Raji (cell line): ENCODE results near the gene RBM28.

Experiments
- POLR2A ChIP-seq: IDR thresholded peaks from 2 replicates; pipeline ENCODE4 v1.6.1; 2011; ENCODE audit warnings: low read depth, low read length, control low read depth; ENCODE audit not compliant: insufficient read depth

The RBM28 gene

GRCh38 chr7:128323459-128324367 lies 20.0 kb downstream of the RBM28 start:
- no peak for TF ChIP-seq POLR2A

DNA sequence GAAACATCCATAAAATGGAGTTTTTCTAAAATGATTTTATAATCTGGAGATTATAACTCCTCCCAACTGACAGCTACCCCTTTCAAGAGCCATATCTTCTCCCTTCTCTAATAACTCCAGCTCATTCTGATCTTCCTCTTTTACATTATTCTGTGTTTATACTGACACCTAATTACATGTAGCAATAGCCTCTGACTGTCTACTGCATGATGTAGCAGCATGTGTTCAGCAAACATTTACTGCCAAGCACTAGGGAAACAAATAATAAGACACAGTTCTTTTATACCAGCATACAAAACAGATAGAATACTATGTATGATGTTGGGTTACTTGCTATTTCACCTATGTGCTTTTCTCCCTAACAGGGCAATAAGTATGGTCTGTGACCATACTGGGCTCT lies 20.7 kb downstream of the RBM28 start:
- no peak for TF ChIP-seq POLR2A

DNA sequence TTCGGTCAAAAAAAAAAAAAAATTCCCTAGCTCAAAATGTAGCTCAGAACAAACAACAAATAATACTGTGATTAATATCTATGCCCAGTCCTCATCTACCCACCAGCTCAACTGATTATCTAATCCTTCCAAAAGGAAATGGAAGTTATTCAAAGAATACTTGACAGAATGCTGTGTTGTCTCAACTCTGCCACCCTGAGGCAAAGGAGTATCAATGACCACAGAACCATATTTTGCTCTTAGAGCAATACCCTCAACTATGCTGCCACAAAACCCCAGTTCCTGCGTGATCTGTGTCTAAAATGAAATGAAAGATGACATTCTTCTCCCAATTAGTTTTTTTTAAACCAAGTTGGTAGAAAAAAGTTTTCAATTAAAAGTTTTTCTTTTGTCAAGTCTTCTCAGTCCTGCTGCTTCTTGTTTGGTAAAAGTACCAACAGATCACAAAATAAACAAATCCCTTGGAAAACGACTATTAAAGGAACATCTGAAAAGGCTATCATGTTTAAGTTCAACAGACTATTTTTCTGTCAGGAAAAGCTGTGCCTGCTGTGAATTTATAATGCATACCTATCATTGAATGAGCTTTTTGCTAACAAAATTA lies 21.6 kb downstream of the RBM28 start:
- TF ChIP-seq POLR2A = no peak

- TF ChIP-seq POLR2A = no peak
Observed at GRCh38 chr7:128321044-128321422, 22.7 kb downstream of the RBM28 start.

- no peak for TF ChIP-seq POLR2A
Observed at GRCh38 chr7:128318691-128319090, 25.0 kb downstream of the RBM28 start.

GRCh38 chr7:128311013-128311412 lies 32.7 kb downstream of the RBM28 start:
- no peak for TF ChIP-seq POLR2A

DNA sequence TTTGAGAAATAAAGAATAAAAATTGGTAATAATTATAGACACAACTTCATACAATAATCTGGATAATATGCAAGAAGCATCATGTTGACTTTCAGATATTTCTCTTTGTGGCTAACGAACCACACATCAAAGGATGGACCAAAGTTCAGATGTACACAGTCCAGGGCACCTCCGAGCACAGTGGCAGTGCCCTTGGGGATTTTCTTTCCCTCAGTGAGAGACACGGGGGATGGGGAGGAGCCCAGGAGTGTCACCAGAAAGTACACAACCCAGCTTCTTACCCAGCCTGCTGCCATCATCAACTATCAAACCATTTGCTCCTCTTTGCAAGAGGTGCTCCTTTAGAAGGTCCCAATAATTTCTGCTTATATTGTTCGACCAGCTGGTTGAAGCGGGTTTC lies 33.2 kb downstream of the RBM28 start:
- TF ChIP-seq POLR2A = no peak

DNA sequence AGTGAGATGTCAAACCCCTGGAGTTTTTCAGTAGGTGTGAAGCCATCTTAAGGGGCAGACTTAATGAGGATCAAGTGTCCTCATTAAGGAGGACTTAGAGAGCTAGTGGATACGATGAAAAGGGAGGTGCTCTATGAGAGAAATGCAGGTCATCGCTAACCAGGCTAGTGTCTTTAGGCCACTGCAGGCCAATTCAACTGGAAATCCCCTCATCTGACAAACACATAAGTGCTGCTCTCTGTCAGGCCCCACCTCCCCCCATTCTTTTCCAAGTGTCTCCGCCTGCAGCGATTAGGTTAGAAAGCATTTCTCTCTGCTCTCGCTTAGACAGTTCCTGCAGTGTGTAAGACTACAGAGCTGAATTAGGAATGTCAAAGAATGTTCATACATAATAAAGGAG lies 33.7 kb downstream of the RBM28 start:
- TF ChIP-seq POLR2A = no peak

GRCh38 chr7:128309124-128309523 lies 34.6 kb downstream of the RBM28 start:
- TF ChIP-seq POLR2A = no peak

GRCh38 chr7:128307061-128307460 lies 36.6 kb downstream of the RBM28 start:
- no peak for TF ChIP-seq POLR2A

- no peak for TF ChIP-seq POLR2A
Observed at GRCh38 chr7:128304212-128304611, 39.5 kb downstream of the RBM28 start.

- TF ChIP-seq POLR2A = no peak
Observed at GRCh38 chr7:128303643-128304042, 40.1 kb downstream of the RBM28 start.

- no peak for TF ChIP-seq POLR2A
Observed at GRCh38 chr7:128303133-128303532, 40.6 kb downstream of the RBM28 start.

GRCh38 chr7:128302139-128302538 lies 41.6 kb downstream of the RBM28 start:
- no peak for TF ChIP-seq POLR2A

DNA sequence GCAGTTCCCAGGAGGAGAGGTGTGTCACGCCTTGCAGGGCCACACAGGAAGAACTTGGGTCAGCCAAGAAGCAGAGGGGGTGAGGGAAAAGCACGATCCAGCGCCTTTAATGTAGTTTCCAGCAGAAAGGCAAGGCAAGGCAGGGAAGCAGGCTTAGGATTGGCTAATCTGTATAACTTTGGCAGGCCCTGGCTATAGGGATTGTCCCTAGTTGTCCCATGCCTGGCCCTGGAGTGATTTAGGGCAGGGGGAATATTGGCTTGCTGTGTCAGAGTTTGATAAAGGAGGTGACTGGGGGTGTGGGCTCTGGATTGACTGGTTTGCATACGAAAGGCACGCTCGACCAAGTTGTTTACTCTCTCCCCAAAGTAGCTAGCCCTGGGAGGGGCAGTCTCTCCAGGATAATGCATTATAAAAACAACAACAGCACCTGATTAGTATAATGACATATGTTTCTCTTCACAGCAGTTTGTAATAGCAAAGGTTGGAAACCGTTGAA lies 44.5 kb downstream of the RBM28 start:
- TF ChIP-seq POLR2A = no peak

DNA sequence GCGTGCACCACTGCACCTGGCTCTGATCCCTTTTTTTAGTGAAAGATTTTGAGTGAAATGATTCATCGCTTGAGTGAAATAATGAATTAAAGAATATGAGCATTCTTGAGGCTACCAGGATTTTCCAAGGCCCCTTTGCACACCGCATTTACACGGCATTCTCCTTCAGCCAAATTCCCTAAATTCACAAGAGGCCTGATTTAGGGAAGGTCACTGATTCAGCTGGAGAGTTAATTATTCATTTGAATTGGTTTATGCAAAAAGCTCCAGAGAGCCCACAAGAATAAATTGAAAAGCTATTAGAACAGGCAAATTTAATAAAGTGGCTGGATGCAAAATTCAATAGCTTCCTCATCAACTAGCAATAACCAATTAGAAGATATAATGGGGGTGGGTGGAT lies 56.2 kb downstream of the RBM28 start:
- TF ChIP-seq POLR2A = no peak
